HG02973 (cell line): ENCODE results near the gene CLRN3.
A peak's percentile ranks its signal among the peaks of the same experiment; 100 is the strongest.

Experiments
- ATAC-seq: cut with Tn5 transposase; IDR thresholded peaks from one replicate; pipeline ENCODE4 v1.9.1; 2021; ENCODE audit warnings: moderate library complexity; ENCODE audit not compliant: unreplicated experiment

Gene CLRN3

DNA sequence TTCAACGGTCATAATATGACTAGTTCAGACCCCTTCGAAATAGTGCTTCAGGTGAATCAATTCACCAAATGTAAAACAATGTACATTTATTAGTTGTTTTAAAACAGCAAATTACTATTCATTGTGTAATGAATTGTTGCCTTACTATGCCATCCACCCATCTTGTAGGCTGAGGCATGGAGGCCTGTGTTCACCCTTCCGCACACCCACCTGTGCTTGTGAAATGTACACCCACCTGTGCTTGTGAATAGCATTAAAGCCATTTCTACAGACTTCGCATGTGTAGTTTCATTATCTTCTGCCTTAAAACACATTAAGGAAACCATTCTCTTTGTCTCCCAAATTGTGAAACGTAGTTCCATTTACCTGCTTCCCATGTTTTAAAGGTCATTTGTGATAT, 16.8 kb downstream of the CLRN3 start:
- ATAC-seq = no peak

DNA sequence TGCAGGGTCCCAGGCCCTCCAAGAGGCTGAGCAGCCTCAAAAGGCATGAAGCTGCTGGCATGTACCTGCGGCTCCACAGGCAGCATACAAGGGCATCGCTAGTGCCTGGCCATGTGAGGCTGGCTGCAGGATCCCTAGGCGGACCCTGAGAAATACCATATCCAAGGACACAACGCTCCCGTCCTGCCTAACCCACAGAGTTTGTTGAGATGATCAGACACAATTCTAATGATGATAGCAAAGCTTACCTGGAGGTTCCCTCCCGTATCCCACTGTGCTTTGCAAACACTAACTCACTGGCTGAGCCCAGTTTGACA, 17.3 kb downstream of the CLRN3 start:
- ATAC-seq = no peak

DNA sequence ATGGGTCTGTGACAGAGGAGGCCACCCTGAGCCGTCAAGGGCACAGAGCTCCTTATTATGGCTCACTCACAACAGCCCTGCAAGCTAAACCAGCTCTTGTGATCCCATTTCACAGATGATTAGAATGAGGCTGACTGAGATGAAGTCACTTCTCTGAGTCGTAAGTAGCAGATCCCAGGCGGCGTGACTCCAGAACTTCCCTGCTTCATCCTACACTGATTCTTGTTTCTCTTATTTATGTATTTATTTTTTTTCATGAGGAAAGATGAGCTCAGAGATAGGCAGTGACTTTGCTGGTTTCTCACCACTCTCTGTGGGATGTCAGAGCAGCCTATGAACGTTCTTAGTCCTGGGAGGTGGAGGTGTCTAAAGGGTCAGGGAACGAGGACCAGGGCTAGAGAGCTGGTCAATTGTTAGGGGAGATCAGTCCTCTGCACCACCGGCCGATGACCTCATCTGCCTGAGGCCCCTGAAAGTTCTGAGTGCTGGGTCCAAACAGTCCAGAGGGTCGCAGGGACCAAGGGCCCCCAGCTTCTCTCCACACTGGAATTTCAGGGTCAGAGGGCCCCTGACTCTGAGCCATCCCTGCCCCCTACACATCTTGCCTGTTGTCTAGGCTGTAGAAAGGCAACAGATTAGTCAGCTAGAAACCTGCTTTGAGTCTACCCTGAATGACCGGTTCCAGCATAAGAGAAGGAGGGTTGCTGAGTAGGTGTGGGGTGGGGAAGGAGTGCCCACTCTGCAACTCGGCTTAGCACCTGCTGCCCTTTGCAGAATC, 17.9 kb downstream of the CLRN3 start:
- ATAC-seq = no peak

DNA sequence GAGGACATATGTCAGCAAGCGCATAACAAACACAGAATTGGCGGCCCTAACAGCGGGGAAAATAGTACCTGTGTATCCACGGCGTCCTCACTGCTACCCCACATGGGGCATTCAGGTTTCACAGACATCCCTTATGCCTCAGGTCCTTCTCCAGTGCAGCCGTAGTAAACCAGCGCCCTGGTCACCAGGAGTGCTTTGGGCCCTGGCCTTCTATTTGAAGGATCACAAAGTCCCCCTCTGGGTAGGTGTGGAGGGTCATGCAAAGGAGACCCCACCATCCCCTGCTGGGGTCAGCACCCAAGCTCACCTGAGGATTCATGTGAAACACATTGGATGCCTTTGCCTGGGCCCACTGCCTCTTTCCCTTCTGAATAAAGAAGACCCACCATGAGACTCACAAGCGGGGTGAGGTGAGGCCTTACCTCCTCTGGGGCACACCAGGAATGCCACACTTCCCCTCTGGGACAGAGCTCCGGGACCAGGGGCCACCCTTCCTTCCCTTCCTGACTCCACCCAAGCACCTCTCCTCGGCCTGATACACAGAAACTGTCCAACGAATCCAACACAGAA, 18.8 kb downstream of the CLRN3 start:
- ATAC-seq = no peak

DNA sequence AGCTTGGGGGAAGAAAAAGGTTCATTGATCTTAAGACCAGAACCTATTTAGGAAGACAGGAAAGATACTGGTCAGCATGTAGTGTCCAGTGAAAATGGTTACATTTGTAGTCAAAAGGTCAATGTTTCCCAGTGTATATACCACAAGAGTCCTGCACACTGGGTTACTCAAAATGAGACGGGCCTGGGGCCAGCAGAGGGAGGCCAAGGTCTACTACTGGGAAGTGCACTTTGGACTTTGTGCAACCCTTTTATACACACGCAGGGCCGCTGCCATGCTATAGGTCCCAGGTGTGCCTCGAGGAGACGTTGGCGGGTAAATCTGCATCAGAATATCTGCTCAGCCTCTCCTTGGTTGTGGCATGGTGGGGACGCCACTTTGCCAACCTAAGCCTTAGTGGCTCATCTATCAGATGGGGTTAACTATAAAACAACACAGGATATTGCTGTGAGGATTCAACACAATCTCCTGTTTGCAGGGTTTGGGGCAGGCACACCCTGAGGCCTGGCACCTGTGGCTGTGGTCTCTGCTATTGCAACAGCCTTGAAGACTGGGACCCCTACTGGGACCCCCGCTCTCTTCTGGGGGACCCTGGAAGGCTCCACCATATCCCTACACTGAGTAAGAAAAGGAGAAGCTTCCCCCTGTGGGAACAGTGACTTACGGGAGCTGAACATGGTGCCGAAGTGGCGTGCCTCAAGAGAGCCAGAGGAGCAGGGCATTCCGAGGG, 19.7 kb downstream of the CLRN3 start:
- ATAC-seq = no peak

DNA sequence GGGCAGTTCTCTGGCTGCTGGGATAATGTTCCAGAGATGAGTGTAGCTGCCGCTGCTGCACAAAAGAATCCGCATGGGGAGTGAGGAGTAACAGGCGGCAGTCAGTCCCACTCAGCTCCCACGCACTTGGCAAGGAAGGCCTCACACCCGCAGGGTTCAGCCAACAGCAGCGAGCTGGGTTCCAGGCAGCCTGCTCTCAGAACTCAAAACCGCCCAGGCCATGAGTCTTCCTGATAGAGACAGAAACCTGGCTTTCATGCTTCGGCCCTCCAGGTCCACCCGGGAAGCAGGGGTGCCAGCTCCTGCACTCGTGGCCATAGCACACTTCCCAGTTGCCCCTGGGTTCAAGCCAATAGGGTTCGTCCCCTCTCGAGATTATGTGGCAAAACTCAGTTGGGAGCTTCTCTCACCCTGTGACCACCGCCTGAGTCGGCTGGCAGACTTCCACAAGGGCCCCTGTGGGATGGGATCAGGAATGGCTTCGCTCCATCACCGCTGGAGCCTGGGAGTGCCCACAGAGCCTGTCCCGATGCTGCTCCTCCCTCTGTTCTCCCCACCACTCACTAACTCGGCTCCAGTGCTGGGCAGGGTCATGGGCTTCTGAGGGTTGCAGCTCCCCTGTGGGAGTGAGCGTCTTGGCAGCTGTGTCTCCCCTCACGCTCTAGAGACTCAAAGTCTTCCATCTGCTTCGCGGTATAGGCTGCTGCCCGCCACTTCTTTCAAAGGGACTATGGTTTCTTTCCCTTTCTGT, 20.6 kb downstream of the CLRN3 start:
- no peak for ATAC-seq

DNA sequence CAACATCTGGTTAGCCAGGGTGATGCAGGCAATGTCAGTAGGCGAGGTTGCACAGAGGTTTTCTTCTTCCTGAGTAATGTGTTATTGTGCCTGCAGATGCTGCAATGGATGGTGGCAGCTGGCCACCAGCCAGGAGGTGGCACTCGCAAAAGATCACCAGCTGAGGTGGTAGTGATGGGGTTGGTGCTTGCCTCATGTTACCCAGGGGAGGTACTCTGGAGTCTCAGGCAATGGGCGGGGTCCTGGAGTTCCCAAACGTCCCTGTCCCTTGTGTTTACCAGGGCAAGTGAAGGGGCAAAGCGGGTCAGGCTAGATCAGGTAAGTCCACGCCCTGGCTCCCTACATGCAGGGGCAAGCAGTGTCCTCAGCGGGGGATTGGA, 21.1 kb downstream of the CLRN3 start:
- ATAC-seq = no peak

DNA sequence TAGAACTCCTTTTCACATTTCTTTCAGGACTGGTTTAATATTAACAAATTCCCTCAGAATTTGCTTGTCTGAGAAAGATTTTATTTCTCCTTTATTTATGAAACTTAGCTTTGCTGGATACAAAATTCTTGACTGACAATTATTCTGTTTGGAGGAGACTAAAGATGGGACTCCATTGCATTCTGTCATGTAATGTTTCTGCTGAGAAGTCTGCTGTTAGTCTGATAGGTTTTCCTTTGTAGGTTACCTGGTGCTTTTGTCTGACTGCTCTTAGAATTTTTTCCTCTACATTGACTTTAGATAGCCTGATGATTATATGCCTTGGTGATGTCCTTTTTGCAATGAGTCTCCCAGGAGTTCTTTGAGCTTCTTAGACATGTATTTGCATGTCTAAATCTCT, 23.4 kb downstream of the CLRN3 start:
- no peak for ATAC-seq

DNA sequence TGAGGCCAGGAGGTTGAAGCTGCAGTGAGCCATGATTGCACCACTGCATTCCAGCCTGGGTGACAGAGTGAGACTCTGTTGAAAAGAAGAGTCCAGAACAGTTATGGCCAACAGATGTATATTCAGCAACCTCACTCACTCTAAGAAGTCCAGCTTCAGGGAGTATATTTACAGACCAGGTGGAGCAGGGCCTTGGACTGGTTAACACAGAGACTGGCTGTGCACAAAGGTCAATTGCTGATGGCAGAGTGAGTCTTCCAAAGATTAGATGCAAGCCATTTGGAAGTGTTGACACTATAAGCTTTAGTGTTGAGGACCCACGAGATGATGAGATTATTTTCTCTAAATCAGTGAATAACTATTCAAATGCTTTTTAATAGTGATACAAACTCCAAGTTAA, 24.9 kb downstream of the CLRN3 start:
- no peak for ATAC-seq

DNA sequence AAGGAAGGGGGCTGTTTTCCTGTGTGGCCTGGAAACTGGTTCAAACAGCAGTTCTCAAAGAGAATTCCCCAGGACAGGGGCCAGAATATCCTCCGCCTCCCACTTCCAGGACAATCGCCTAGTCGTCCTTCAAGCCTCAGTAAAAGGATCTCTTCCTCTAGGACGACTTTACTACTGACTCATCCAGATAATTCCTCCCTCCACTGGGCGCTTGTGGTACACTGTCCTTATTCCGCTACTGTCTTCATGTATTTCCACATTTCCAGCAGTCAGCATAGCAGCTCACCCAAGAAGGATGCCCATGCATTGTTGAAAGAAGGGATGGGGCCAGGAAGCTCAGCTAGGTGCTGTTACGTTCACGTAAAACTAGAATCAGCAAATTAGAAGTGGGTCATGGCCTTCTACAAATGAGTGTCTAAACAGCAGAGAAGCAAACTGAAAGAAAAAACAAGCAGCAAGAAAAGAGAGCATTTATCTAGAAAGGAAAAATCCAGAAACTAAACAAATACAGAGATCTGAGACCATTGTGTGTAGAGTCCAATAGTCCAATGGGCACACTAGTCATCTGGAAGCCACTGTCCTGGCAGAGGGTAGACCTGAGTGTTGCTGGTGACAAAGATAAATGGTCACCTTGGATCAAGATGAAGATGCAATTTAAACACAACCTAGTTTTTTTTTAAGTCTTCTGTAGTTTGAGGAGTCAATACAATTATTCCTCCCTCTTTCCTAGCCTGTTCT, 26.3 kb downstream of the CLRN3 start:
- ATAC-seq = no peak

DNA sequence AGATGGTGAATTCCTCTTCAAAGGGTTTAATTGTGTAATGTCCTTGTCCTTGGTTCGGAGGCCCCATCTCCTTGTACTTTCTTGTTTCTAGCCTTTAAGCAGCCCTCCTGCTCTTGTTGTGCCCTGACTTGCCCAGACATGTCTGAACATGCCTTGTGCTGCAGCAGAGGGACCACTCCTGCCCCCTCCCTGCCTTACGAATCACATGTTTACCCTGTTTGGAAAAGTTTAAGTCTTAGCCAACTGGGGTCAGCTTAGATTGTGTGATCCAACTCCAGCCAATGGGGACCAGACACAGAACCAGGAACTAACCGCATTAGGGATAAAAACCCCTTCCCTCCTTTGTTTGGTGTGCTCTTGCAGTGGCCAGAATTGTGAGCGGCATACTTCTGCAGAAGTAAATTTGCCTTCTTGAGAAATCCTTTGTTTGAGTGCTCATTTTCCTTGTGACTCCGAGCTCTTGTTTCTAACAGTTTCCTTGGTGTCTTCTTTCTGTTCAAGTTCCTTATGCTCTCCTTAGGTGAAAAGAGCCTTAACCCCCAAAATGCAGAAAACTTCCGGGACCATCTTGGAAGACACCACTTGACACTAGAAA, 29.4 kb downstream of the CLRN3 start:
- ATAC-seq = no peak

DNA sequence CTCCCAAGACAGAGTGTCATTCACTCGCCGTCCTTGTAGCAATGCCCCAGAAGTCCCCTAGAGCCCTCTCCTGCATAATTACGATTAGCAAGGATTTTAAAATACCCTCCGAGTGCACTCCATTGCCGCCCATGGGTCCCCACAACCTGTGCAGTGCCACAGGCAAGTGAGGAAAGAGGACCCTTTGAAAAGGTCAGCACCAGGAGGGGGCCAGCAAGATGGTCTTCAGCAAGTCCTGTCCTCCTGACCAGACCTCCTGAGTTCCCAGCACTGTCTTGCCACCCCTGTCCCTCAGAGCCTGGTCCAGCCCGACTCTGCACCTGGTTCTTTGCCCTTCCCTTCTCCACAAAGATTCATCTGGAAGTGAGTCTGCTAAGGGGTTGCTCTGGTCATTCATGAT, 32.1 kb downstream of the CLRN3 start:
- ATAC-seq = no peak

DNA sequence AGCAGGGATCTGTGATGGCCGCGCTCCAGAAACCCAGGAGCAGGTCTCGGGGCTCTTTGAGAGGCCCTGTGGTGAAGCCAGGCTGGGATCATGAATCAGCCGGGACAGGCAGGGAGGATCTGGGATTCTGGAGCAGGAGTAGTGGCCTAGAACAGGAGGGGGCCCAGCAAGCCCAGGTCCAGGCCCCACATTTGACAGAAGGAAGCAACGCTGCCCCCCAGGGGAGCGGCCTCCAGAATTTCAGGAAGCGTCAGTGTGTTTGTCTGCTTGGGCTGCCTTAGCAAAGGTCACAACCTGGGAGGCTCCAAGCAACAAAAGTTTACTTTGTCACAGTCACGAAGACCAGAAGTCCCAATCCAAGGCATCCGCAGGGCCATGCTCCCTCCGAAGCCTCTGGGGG, 36.8 kb downstream of the CLRN3 start:
- no peak for ATAC-seq

DNA sequence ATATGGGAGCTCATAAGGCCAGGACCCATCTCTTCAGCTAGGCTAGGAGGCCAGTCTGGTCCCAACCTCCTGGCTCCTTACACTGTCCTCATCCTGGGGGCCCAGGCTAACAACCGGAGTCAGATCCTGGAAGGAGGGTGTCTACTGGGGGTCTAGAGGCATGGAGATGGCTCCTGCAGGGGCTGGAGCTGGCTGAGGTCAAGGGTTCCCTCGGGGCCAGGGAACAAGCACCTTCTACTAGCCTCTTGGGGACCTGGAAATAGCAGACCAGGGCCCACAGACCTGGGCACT, 37.2 kb downstream of the CLRN3 start:
- ATAC-seq = no peak

DNA sequence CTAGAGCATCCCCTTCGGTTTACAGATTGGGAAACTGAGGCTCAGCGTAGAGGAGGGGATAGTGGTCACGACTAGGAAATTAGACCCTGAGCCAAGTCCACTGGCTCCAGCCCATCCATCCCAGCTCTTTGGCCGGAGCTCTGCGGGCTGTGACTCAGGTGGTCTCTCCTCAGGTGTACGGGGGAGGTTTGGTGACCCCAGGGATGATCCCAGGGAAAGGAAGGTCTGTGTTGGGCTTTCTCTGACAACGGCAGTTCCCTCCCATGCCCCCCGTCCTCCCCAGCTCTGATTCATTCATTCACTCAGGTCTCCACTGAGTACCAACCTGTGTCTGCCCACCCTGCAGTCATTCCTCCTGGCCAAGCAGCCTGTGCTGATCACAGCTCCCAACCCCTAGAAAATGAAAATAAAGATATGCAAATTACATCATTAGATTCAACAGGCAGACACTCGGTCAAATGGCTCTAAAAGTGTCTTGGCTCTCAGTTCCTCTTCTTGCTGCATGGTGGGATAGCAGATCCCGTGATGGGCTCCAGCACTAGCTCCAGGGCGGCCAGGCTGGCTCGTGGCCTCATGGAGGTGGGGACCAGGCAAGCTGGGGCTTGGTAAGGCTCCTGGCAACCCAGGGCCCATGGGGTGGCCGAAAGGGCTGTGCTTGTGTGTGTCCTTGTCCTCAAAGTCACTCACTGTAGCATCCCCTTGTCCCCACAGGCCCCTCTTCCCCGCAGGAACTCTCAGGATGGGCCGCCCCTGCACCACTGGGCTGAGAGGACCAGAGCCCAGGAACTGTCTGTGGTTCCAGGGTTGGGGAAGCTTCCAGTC, 37.8 kb downstream of the CLRN3 start:
- ATAC-seq = peak; percentile 66

DNA sequence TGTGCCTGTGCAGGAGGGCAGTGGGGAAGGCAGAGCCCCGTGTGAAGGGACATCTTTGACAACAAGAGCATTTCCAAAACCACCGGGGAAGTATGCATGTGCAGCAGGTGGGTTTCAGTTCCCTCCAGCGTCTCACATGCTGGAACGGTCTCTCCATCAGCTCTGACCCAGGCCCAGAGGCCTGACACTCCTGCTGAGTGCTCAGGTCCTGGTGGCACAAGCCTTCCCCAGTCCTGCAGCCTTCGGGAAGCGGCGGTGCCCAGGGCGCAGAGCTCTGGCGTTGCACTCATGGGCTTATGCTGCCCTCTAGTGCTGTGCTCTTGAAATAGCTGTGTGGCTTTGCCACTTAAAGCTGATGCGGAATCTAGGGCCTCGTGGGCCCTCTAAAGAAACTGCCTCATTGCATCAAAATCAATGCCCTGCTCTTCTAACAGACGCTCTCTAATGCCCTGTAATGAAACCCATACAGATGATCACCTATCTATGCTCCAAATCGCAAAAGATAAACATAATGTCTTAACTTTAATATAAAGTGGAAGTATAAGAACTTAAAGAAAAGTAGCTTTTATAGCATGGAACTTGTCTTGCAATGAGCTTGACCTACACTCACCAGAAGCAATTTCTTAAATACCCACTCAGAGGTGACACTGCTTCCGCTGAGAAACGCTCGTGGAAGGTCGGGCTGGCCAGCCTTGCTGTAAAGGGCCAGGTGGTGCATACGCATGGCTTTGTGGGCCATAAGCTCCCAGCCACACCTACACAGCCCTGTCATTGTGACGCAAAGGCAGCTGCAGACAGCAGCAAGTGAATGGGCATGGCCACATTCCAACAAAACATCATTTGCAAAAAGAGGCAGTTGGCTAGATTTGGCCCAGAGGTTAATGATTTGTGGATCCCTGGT, 38.6 kb downstream of the CLRN3 start:
- no peak for ATAC-seq

DNA sequence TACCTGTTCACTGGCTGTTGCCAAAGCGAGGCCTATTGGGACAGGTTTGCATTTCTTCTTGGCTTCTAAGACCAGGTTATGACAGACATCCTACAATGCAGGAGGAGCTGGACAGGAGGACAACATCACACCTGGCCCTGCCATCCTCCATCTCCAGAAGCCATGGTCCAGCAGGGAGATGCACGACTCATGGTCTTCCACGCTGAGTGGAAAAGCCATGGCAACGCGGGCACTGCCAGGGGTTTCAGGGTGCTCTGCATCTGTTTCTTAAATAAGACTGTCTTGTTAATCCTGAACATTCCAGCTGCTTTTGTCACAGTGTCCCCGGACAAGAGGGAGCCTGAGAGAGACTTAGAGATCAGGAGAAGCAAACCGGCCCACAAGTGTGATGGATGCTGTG, 40.3 kb downstream of the CLRN3 start:
- ATAC-seq = no peak

DNA sequence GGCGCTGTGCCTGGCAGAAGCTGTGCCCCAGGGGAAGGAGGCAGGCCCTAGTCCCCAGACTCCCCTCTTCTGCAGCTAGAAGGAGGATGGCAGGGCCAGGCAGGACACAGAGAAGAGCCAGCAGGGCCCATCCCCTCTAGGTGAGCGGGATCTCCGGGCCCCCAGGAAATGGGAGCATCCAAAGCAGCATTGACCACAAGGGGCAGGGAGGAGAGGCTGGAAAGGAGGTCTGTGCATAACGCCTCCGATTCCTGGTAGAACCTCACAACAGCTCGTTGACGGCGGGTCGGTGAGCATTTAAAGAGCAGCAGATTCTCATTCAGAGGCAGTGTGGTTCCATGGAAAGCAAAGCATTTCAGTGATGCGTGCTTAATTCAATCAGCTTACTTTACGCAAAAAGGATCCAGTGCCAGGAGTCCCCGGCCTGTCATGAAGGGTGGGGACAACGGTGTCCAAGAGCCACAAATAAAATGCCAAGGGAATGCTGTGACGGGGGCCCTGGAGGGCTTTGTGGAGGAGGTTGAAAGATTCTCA, 41.0 kb downstream of the CLRN3 start:
- ATAC-seq = no peak

DNA sequence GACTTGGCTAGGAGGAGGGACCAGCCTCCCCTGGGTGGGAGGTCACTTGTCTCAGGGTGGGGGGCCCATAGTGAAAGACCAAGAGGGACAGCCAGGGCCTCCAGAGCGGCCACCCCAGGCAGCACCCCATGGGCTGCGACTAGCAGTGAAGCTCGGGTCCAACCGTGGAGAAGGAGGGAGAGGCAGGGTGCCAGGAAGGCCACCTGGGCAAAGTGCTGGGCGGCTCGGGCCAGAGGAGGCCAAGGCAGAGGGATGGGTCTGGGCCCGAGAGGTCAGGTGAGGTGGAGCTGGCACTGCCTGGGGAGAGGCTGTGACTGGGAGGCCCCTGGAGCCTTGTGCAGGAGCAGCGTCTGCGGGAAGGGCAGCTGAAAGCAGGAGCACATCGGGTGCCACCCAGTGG, 41.8 kb downstream of the CLRN3 start:
- no peak for ATAC-seq
